HEK293 (cell line): ENCODE results near the gene SIDT2.
A peak's percentile ranks its signal among the peaks of the same experiment; 100 is the strongest.

Source experiments
- CTCF ChIA-PET: fragments of 350-600 bp; formaldehyde crosslinking; extraction: SDS; loops from one replicate; lab custom pipeline; 2021; ENCODE audit warnings: antibody characterized with exemption; lab: Yijun Ruan, JAX
- POLR2A ChIA-PET: fragments of 300-600 bp; formaldehyde crosslinking; extraction: SDS; loops from one replicate; lab custom pipeline; 2020; ENCODE audit warnings: antibody characterized with exemption, inconsistent platforms; lab: Yijun Ruan, JAX
- H3K27ac ChIP-seq: fragments of 200-500 bp; sonication (Bioruptor generic); 2 replicates; pipeline ENCODE4 v1.5.1; 2014; ENCODE audit warnings: low read depth, low read length, control low read depth, inconsistent platforms; ENCODE audit errors: extremely low read depth
- H3K36me3 ChIP-seq, 2 experiments: fragments of 200-500 bp in 1 of 2; sonication (Bioruptor generic) in 1 of 2; 1 replicate in 1 of 2; 2 replicates in 1 of 2; pipeline ENCODE4 v1.5.1; 2014 to 2017; ENCODE audit warnings: inconsistent platforms in 2 of 2, low read length in 2 of 2; ENCODE audit not compliant: control insufficient read depth in 2 of 2, insufficient read depth in 1 of 2
- H3K4me1 ChIP-seq: fragments of 200-500 bp; sonication (Bioruptor generic); 2 replicates; pipeline ENCODE4 v1.5.1; 2014; ENCODE audit warnings: mild to moderate bottlenecking, low read length, inconsistent platforms; ENCODE audit not compliant: control insufficient read depth, insufficient read depth
- H3K4me3 ChIP-seq: 2 replicates; pipeline ENCODE4 v1.5.1; 2011; ENCODE audit warnings: low read depth, mild to moderate bottlenecking, control low read depth, low read length, moderate library complexity
- H3K9me3 ChIP-seq: fragments of 200-500 bp; sonication (Bioruptor generic); 2 replicates; pipeline ENCODE4 v1.5.1; 2014; ENCODE audit warnings: low read depth, low read length, inconsistent platforms; ENCODE audit not compliant: control insufficient read depth, insufficient read depth
- FEZF1 ChIP-seq: fragments of 450-650 bp; formaldehyde crosslinking; IDR thresholded peaks from 2 replicates; pipeline ENCODE4 v1.5.1; 2016; ENCODE audit warnings: missing biosample characterization, missing genetic modification characterization
- GFI1B ChIP-seq: fragments of 450-650 bp; formaldehyde crosslinking; IDR thresholded peaks from 2 replicates; pipeline ENCODE4 v1.5.1; 2016; ENCODE audit warnings: missing biosample characterization, missing genetic modification characterization
- GLI2 ChIP-seq: fragments of 450-650 bp; formaldehyde crosslinking; IDR thresholded peaks from 2 replicates; pipeline ENCODE4; 2017; ENCODE audit warnings: missing biosample characterization, missing genetic modification characterization, low read depth, borderline replicate concordance
- GLIS2 ChIP-seq: fragments of 450-650 bp; formaldehyde crosslinking; IDR thresholded peaks from 2 replicates; pipeline ENCODE4 v1.5.1; 2016; ENCODE audit warnings: missing biosample characterization, missing genetic modification characterization
- INSM2 ChIP-seq: fragments of 450-650 bp; formaldehyde crosslinking; IDR thresholded peaks from 2 replicates; pipeline ENCODE4 v1.5.1; 2016; ENCODE audit warnings: missing biosample characterization, missing genetic modification characterization
- KLF17 ChIP-seq: fragments of 450-650 bp; formaldehyde crosslinking; IDR thresholded peaks from 2 replicates; pipeline ENCODE4 v1.5.1; 2016; ENCODE audit warnings: missing biosample characterization, missing genetic modification characterization
- PRDM1 ChIP-seq: fragments of 450-650 bp; formaldehyde crosslinking; IDR thresholded peaks from 2 replicates; pipeline ENCODE4; 2016; ENCODE audit warnings: missing biosample characterization, missing genetic modification characterization
- REPIN1 ChIP-seq: fragments of 450-650 bp; formaldehyde crosslinking; IDR thresholded peaks from 2 replicates; pipeline ENCODE4 v1.5.1; 2017; ENCODE audit warnings: missing biosample characterization, missing genetic modification characterization, low read depth
- SCRT2 ChIP-seq: fragments of 450-650 bp; formaldehyde crosslinking; IDR thresholded peaks from 2 replicates; pipeline ENCODE4 v1.5.1; 2016; ENCODE audit warnings: missing biosample characterization, missing genetic modification characterization
- SETDB1 ChIP-seq: IDR thresholded peaks from one replicate; pipeline ENCODE4 v1.6.1; 2017; ENCODE audit warnings: mild to moderate bottlenecking, low read length, moderate library complexity, mixed read lengths; ENCODE audit not compliant: insufficient read length
- WT1 ChIP-seq: fragments of 450-650 bp; formaldehyde crosslinking; IDR thresholded peaks from 2 replicates; pipeline ENCODE4 v1.5.1; 2016; ENCODE audit warnings: missing biosample characterization, missing genetic modification characterization
- ZBTB6 ChIP-seq: fragments of 450-650 bp; formaldehyde crosslinking; IDR thresholded peaks from 2 replicates; pipeline ENCODE4 v1.5.1; 2017; ENCODE audit warnings: missing biosample characterization, missing genetic modification characterization
- ZBTB7A ChIP-seq: fragments of 450-650 bp; formaldehyde crosslinking; IDR thresholded peaks from 2 replicates; pipeline ENCODE4 v1.5.1; 2016; ENCODE audit warnings: low read depth, missing biosample characterization, missing genetic modification characterization
- ZIC2 ChIP-seq: fragments of 450-650 bp; formaldehyde crosslinking; IDR thresholded peaks from 2 replicates; pipeline ENCODE4 v1.5.1; 2016; ENCODE audit warnings: missing biosample characterization, missing genetic modification characterization
- ZNF121 ChIP-seq: fragments of 450-650 bp; formaldehyde crosslinking; IDR thresholded peaks from 2 replicates; pipeline ENCODE4 v1.5.1; 2016; ENCODE audit warnings: missing biosample characterization, missing genetic modification characterization
- ZNF132 ChIP-seq: fragments of 450-650 bp; formaldehyde crosslinking; IDR thresholded peaks from 2 replicates; pipeline ENCODE4 v1.5.1; 2017; ENCODE audit warnings: missing biosample characterization, missing genetic modification characterization, borderline replicate concordance
- ZNF18 ChIP-seq: fragments of 450-650 bp; formaldehyde crosslinking; IDR thresholded peaks from 2 replicates; pipeline ENCODE4 v1.5.1; 2016; ENCODE audit warnings: missing biosample characterization, missing genetic modification characterization
- ZNF266 ChIP-seq: fragments of 450-650 bp; formaldehyde crosslinking; IDR thresholded peaks from 2 replicates; pipeline ENCODE4 v1.5.1; 2016; ENCODE audit warnings: missing biosample characterization, missing genetic modification characterization, low read depth
- ZNF416 ChIP-seq: fragments of 450-650 bp; formaldehyde crosslinking; IDR thresholded peaks from 2 replicates; pipeline ENCODE4 v1.5.1; 2016; ENCODE audit warnings: missing biosample characterization, missing genetic modification characterization
- ZNF658 ChIP-seq: fragments of 450-650 bp; formaldehyde crosslinking; IDR thresholded peaks from 2 replicates; pipeline ENCODE4; 2016; ENCODE audit warnings: missing biosample characterization, missing genetic modification characterization
- ZNF704 ChIP-seq: fragments of 450-650 bp; formaldehyde crosslinking; IDR thresholded peaks from 2 replicates; pipeline ENCODE4 v1.5.1; 2016; ENCODE audit warnings: missing biosample characterization, missing genetic modification characterization
- ZNF785 ChIP-seq: fragments of 450-650 bp; formaldehyde crosslinking; IDR thresholded peaks from 2 replicates; pipeline ENCODE4 v1.5.1; 2016; ENCODE audit warnings: missing biosample characterization, missing genetic modification characterization
- ZSCAN23 ChIP-seq: fragments of 450-650 bp; formaldehyde crosslinking; IDR thresholded peaks from 2 replicates; pipeline ENCODE4 v1.5.1; 2016; ENCODE audit warnings: missing biosample characterization, missing genetic modification characterization

Gene SIDT2

GRCh38 chr11:117171404-117172061 is 7.0 kb upstream of the SIDT2 start (continued):
- TF ChIP-seq ZNF704 (tag by site-specific recombination): no peak
- TF ChIP-seq ZNF121 (tag by site-specific recombination): 0 out of 2 replicates have a peak, but pooled peaks have one; percentile 40
- TF ChIP-seq FEZF1 (tag by site-specific recombination): no peak
- TF ChIP-seq GLIS2 (tag by site-specific recombination): no peak
- TF ChIP-seq GFI1B (tag by site-specific recombination): no peak

GRCh38 chr11:117172724-117173421 is 5.7 kb upstream of the SIDT2 start:
- H3K9me3 ChIP-seq: no peaks in the 10 kb centered on the region
- TF ChIP-seq INSM2 (tag by site-specific recombination) (no peak), WT1 (tag by site-specific recombination) (no peak), SETDB1 (no peak), PRDM1 (tag by site-specific recombination) (peak; percentile 76), ZNF266 (tag by site-specific recombination) (no peak)
- CTCF ChIA-PET: interaction anchor here (1.1 to 3.2 kb wide), 6 partner anchors 8 to 774 kb away, joined by 3 to 15 read pairs (median 4); partner anchors contain the start of genes PCSK7 and TAGLN
- no peak overlapping the region for H3K4me3 ChIP-seq
- POLR2A ChIA-PET: interaction anchor here (0.7 kb wide), 1 partner anchor 23 kb away, joined by 3 read pairs; no protein-coding TSS in a partner anchor
- no peaks in the 10 kb centered on the region for H3K4me1 ChIP-seq
- H3K36me3 ChIP-seq: peaks cover 15 to 34% of the 10 kb centered on the region in 2 experiments
- no peak overlapping the region for H3K27ac ChIP-seq

- POLR2A ChIA-PET: no interaction called here
- H3K9me3 ChIP-seq: no peaks in the 10 kb centered on the region
- TF ChIP-seq ZNF658 (tag by site-specific recombination) (no peak), ZNF18 (no peak), ZBTB6 (tag by site-specific recombination) (no peak), ZNF416 (no peak), REPIN1 (no peak), ZSCAN23 (tag by site-specific recombination) (no peak), PRDM1 (tag by site-specific recombination) (no peak), KLF17 (tag by site-specific recombination) (no peak), ZNF132 (tag by site-specific recombination) (no peak), INSM2 (tag by site-specific recombination) (no peak), ZIC2 (tag by site-specific recombination) (no peak), GLI2 (tag by site-specific recombination) (no peak), ZNF785 (tag by site-specific recombination) (no peak), ZBTB7A (tag by site-specific recombination) (no peak), SCRT2 (tag by site-specific recombination) (no peak)
Measured at GRCh38 chr11:117175104-117175503, 3.4 kb upstream of the SIDT2 start.

More at GRCh38 chr11:117175104-117175503, 3.4 kb upstream of the SIDT2 start:
- Histone ChIP-seq H3K4me1 (no peaks in the 10 kb centered on the region), H3K36me3 (peaks cover 0 to 18% of the 10 kb centered on the region in 2 experiments; a peak in 1 of 3 replicates), H3K27ac (no peak overlapping the region), H3K4me3 (no peak overlapping the region)
- CTCF ChIA-PET: interaction anchor here (2.6 kb wide), 1 partner anchor 30 kb away, joined by 12 read pairs; no protein-coding TSS in a partner anchor
